Middle frontal gyrus (tissue), 1 donor: Measurements from ENCODE around the gene TERT.
"Not testable (repeated sequence)": the region's sequence is repeated elsewhere in the genome, so short reads cannot be mapped to it uniquely, and the experiment has no call there.

Experiments used
- DNase-seq: peaks from one replicate; pipeline ENCODE4 v3.0.0-alpha.2; 2015; ENCODE audit warnings: low spot score; ENCODE audit errors: extremely low spot score

The TERT gene

GRCh38 chr5:1297243-1297642 is 2.4 kb upstream of the TERT start:
- DNase-seq = no peak

GRCh38 chr5:1295650-1296037 is 776 bp upstream of the TERT start:
- no peak for DNase-seq

- no peak for DNase-seq
These were observed 548 bp downstream of the TERT start for GRCh38 chr5:1294206-1294834.

- no peak for DNase-seq
These were observed 1.3 kb downstream of the TERT start for GRCh38 chr5:1293416-1294205.

GRCh38 chr5:1292846-1293415 is 1.9 kb downstream of the TERT start:
- DNase-seq = no peak

GRCh38 chr5:1292139-1292538 is 2.7 kb downstream of the TERT start:
- no peak for DNase-seq

GRCh38 chr5:1291611-1292080 is 3.2 kb downstream of the TERT start:
- DNase-seq = no peak

GRCh38 chr5:1290956-1291355 is 3.9 kb downstream of the TERT start:
- DNase-seq = not testable (repeated sequence)

- not testable (repeated sequence) for DNase-seq
These were observed 5.3 kb downstream of the TERT start for GRCh38 chr5:1289559-1289958.

GRCh38 chr5:1288439-1289335 is 6.2 kb downstream of the TERT start:
- DNase-seq = no peak

- DNase-seq = no peak
These were observed 9.0 kb downstream of the TERT start for GRCh38 chr5:1285883-1286291.

- no peak for DNase-seq
These were observed 9.7 kb downstream of the TERT start for GRCh38 chr5:1285141-1285540.

GRCh38 chr5:1284336-1284970 is 10.4 kb downstream of the TERT start:
- DNase-seq = not testable (repeated sequence)

GRCh38 chr5:1283729-1284041 is 11.2 kb downstream of the TERT start:
- not testable (repeated sequence) for DNase-seq

GRCh38 chr5:1282993-1283728 is 11.7 kb downstream of the TERT start:
- not testable (repeated sequence) for DNase-seq

GRCh38 chr5:1282131-1282992 is 12.5 kb downstream of the TERT start:
- no peak for DNase-seq

- no peak for DNase-seq
These were observed 13.6 kb downstream of the TERT start for GRCh38 chr5:1281038-1281882.

GRCh38 chr5:1280177-1281037 is 14.5 kb downstream of the TERT start:
- no peak for DNase-seq
